Right cardiac atrium (tissue), 5 donors: ENCODE data around the gene PSPC1. TPM values are rescaled to one million over a fixed set of nuclear protein-coding genes. Genes with fewer than 3 reads are reported as not detected.
"Not testable (repeated sequence)": the region's sequence is repeated elsewhere in the genome, so short reads cannot be mapped to it uniquely, and the experiment has no call there.

Experiments used
- ATAC-seq, 2 donors: fragments of 200-7000 bp; cut with Tn5 transposase; one replicate each; pipeline versions ENCODE4 v1.8.0 to v1.9.1; 2020; ENCODE audit warnings: moderate library complexity in 2 of 2, mild to moderate bottlenecking in 1 of 2
- DNase-seq, 3 donors: peaks; one replicate each; pipeline ENCODE4 v3.0.0-alpha.2; 2020
- H3K27ac ChIP-seq: one replicate; pipeline ENCODE4 v1.5.1; 2013; ENCODE audit warnings: mild to moderate bottlenecking, low read length, control low read depth, moderate library complexity
- H3K27me3 ChIP-seq: one replicate; pipeline ENCODE4 v1.6.1; 2013; ENCODE audit not compliant: control insufficient read depth, insufficient read depth
- H3K4me1 ChIP-seq: one replicate; pipeline ENCODE4 v1.6.1; 2013; ENCODE audit warnings: low read length; ENCODE audit not compliant: control insufficient read depth, insufficient read depth
- H3K4me3 ChIP-seq: one replicate; pipeline ENCODE4 v1.5.1; 2013; ENCODE audit warnings: low read length, control low read depth
- H3K9me3 ChIP-seq: one replicate; pipeline ENCODE4 v1.6.1; 2013; ENCODE audit warnings: low read length; ENCODE audit not compliant: control insufficient read depth
- WGBS: extraction: QIAGEN DNeasy Blood & Tissue Kit; methylation state at CpG from one replicate; pipeline ENCODE4 v1.1.7; 2013; 5-methylcytosine and 5-hydroxymethylcytosine counted together
- intact Hi-C, 4 donors: fragments of 100-400 bp; cut with DNase I; formaldehyde crosslinking; loops; one replicate each; pipeline versions ENCODE4 v1.11.0 to v1.14.0; 2022 to 2023
- polyA plus RNA-seq: library from polyadenylated mRNA; stranded (reverse); fragments of 200-250 nt; gene quantifications from one replicate; pipeline ENCODE4 v1.2.3, GENCODE V29; 2013
- total RNA-seq, 4 donors: library from RNA; stranded (reverse); fragmentation: NEBNext Ultra II Directional; extraction: Animal tissue kit (Norgen Biotek cat#: 25700); gene quantifications; one replicate each; pipeline ENCODE4 v1.2.1, GENCODE V29; 2021
- donor health status: healthy with polysubstance abuse.
- donor health status: DM: no; HTN: yes; CAD: no.
- donor health status: DM: no; HTN: no; CAD: no.
- donor health status: DM: no; HTN: yes; CAD: no; lungs with severe emphysema.
- donor health status: DM: yes; HTN: yes; CAD: no.

PSPC1 gene
- total and polyA plus RNA-seq, 5 donors: 25.4 to 29.1 (median 28.4) TPM

DNA sequence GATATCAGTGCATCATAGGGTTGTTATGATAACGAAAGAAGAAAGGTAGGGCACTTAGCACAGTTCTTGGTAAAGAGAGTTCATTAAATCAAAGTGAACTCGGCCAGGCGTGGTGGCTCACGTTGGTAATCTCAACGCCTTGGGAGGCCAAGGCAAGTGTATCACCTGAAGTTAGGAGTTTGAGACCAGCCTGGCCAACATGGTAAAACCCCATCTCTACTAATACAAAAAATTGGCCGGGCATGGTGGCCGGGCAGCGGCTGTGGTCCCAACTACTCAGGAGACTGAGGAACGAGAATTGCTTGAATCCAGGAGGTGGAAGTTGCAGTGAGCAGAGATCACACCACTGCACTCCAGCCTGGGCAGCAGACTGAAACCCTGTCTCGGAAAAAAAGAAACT is 19.1 kb downstream of the PSPC1 start:
- Histone ChIP-seq H3K4me1 (peaks cover 3% of the 10 kb centered on the region), H3K4me3 (no peak overlapping the region), H3K27ac (no peak overlapping the region), H3K9me3 (no peaks in the 10 kb centered on the region), H3K27me3 (no peaks in the 10 kb centered on the region)
- ATAC-seq (no peak), DNase-seq (no peak)
- WGBS: 90% methylated on average over 10 of the region's 10 CpGs
- intact Hi-C loops: no loop called here

DNA sequence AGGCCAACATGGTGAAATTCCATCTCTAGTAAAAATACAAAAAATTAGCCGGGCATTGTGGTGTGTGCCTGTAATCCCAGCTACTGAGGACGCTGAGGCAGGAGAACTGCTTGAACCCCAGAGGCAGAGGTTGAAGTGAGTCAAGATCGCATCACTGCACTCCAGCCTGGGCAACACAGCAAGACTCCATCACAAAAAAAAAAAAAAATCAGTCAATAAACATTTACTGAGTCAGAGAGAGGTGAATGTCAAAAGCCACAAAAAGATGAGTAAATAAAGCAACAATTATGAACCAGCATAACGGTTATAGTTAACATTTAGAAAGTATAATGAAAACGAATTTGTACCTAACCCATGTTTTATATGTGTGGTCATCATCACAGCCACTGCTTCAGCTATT is 23.1 kb downstream of the PSPC1 start:
- 95% methylated on average over 5 of the region's 5 CpGs for WGBS
- H3K27ac ChIP-seq: no peak overlapping the region
- intact Hi-C loops: no loop called here
- no peaks in the 10 kb centered on the region for H3K9me3 ChIP-seq
- no peak overlapping the region for H3K4me3 ChIP-seq
- no peak for ATAC-seq
- H3K27me3 ChIP-seq: no peaks in the 10 kb centered on the region
- H3K4me1 ChIP-seq: no peaks in the 10 kb centered on the region
- DNase-seq: no peak

DNA sequence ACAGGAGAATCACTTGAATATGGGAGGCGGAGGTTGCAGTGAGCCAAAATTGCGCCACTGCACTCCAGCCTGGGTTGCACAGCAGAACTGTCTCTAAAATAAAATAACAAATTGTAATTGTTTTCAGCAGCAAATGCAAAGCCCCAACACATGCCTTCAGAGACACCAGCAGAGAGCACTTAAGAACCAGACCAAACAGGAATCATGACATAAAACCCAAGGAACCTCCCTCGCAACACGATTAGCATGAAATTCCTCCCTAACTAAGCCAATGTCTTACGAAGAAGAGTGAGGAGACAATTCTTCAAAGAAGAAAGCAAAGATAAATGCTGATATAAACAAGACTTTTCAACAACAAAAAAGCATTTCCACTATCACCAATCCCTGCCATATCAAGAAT is 40.1 kb downstream of the PSPC1 start:
- Histone ChIP-seq H3K4me1 (peaks cover 2% of the 10 kb centered on the region), H3K4me3 (no peak overlapping the region), H3K27ac (no peak overlapping the region), H3K27me3 (no peaks in the 10 kb centered on the region), H3K9me3 (no peaks in the 10 kb centered on the region)
- DNase-seq (no peak), ATAC-seq (no peak)
- 83% methylated on average over 5 of the region's 5 CpGs for WGBS
- intact Hi-C loops: no loop called here

DNA sequence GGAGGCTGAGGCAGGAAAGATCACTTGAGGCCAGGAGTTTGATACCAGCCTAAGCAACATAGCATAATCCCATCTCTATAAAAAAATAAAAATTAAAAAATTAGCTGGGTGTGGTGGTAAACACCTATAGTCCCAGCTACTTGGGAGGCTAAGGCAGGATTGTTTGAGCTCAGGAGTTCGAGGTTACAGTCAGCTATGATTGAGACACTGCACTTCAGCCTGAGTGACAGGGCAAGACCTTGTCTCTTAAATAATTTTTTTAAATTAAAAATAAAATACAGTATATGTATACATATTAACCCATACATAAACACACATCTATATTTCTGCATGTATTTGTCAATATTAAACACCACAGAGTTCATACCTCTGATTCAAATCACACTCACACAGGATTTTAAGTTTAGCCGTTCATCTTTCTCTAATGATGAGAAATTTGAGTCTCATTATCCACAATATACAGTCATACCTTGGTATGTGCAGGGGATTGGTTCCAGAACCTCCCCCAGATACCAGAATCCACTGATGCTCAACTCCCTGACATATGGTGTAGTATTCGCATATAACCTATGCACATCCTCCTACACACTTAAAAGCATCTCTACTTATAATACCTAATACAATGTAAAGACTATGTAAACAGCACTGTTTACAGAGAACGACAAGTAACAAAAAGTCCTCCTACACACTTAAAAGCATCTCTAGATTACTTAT is 44.7 kb downstream of the PSPC1 start:
- Histone ChIP-seq H3K4me1 (peaks cover 2% of the 10 kb centered on the region), H3K27ac (no peak overlapping the region), H3K4me3 (no peak overlapping the region), H3K27me3 (no peaks in the 10 kb centered on the region), H3K9me3 (no peaks in the 10 kb centered on the region)
- 95% methylated on average over 4 of the region's 4 CpGs for WGBS
- intact Hi-C loops: no loop called here
- ATAC-seq: no peak
- no peak for DNase-seq

DNA sequence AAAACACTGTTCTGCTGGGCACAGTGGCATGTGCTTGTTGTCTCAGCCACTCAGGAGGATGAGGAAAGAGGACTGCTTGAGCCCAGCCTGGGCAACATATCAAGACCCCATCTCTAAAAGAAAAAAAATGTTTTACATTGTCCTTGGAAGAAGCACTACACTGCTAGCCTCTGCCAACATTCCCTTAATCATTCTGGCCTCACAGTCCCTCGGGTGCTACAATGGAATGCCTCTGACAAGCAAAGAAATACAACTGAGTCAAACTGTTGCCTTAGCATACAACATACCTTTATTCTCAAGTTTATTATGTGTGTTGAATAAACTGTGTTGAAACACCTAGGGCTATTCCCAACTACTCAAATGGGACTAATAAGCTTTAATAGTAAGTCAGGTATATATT is 56.1 kb downstream of the PSPC1 start:
- no peaks in the 10 kb centered on the region for H3K27me3 ChIP-seq
- H3K4me1 ChIP-seq: peaks cover 1% of the 10 kb centered on the region
- ATAC-seq (peak in 1 of 2 donors; percentile 36), DNase-seq (no peak)
- no peak overlapping the region for H3K27ac ChIP-seq
- 62% methylated on average over 1 of the region's 1 CpG for WGBS
- no peak overlapping the region for H3K4me3 ChIP-seq
- H3K9me3 ChIP-seq: no peaks in the 10 kb centered on the region
- intact Hi-C loops: no loop called here

DNA sequence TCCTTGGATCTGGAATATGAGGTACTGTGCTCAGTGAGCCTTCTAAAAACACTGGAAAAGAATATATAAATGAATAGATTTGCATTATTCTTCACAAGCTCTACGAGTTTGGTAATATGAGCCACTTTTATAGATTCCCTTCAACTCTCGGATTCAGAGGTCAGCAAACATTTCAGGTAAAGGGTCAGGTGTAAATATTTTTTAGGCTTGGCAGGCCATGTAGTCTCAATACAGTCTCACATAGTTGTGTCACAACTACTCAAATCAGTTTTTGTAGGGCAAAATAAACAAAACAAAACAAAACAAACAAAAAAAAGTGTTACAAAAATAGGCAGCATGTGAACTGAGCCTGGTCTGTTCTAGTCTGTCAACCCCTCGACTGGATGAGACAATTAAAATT is 57.4 kb downstream of the PSPC1 start:
- no peaks in the 10 kb centered on the region for H3K27me3 ChIP-seq
- no peak overlapping the region for H3K27ac ChIP-seq
- 93% methylated on average over 3 of the region's 3 CpGs for WGBS
- H3K4me3 ChIP-seq: no peak overlapping the region
- no peaks in the 10 kb centered on the region for H3K9me3 ChIP-seq
- intact Hi-C loops: no loop called here
- ATAC-seq (no peak), DNase-seq (no peak)
- H3K4me1 ChIP-seq: peaks cover 1% of the 10 kb centered on the region

DNA sequence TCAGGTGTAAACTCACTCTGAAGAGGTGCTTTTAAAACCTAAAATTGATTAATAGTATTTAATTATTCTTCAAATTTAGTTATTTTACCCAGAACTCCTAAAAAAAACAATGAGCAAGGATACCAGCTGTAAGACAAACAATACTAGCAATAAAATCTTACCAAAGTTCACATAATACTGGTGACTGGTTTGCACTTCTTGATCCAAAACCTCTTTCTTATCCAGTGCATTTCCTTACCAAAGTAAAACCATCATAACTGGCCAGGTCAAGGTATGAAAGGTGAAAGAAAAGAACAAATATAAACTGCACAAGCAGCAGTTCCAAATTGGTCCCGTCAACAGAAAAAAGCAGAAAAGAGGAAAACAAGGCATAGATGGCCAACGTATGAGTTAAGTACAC is 62.7 kb downstream of the PSPC1 start:
- no peaks in the 10 kb centered on the region for H3K4me1 ChIP-seq
- H3K27ac ChIP-seq: no peak overlapping the region
- no peak for ATAC-seq
- no peaks in the 10 kb centered on the region for H3K9me3 ChIP-seq
- intact Hi-C loops: no loop called here
- no peaks in the 10 kb centered on the region for H3K27me3 ChIP-seq
- 93% methylated on average over 2 of the region's 2 CpGs for WGBS
- DNase-seq: no peak
- no peak overlapping the region for H3K4me3 ChIP-seq

DNA sequence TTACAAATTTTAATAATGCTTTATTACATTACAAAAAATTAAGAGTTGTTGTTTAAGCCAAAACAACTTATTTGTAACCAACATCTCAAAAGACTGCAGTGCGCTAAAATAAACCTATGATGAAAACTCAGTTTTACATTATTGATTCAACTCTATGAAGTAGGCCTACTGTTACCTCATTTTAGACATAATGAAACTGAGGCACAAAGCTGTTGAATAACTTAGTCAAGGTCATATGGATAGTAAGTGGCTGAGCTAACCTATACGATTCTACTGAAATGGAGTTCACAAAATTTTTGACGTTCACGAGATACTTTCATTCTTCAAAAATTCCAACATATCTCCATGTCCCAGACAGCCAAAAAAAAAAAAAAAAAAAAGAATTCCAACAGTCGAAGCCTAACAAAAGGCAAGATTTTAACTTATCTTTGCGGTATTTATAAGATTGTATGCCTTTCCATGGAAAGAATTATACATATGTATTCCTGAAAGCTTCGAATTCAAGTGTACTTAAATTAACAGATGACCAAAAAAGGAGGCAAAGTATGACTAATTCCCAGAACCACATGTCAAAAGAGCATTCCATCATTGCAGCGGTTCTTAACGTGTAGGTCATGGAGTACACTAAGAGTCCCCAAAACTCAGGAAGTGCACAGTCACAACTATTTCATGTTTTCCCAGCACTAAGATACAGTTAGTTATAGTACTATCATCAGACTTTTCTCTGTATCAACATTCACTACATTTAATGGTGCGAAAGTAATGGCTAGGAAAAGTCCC is 69.4 kb downstream of the PSPC1 start:
- Histone ChIP-seq H3K4me3 (no peak overlapping the region), H3K27me3 (no peaks in the 10 kb centered on the region), H3K9me3 (no peaks in the 10 kb centered on the region), H3K4me1 (no peaks in the 10 kb centered on the region), H3K27ac (no peak overlapping the region)
- intact Hi-C loops: no loop called here
- ATAC-seq (no peak), DNase-seq (no peak)
- 71% methylated on average over 10 of the region's 10 CpGs for WGBS

DNA sequence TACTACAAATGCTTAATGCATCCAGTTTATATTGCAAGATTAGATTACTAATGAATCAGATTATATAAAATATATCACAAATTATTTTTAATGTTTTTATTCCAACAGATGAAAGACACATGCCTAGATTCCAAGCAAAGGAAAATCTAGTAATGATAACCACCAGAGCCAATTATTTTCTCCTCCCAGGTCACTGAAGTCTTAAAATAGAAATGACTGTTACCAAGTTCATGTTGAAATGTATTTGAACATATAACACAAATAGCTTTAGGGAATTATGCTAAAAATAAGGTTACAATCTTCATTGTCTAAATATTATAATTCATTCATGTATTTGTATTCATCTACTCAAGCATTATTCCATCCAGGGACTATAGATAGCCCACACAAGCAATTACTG is 73.0 kb downstream of the PSPC1 start:
- H3K9me3 ChIP-seq, H3K27me3 ChIP-seq, H3K27ac ChIP-seq, H3K4me1 ChIP-seq, intact Hi-C loops, ATAC-seq, DNase-seq, H3K4me3 ChIP-seq: not testable (repeated sequence)

DNA sequence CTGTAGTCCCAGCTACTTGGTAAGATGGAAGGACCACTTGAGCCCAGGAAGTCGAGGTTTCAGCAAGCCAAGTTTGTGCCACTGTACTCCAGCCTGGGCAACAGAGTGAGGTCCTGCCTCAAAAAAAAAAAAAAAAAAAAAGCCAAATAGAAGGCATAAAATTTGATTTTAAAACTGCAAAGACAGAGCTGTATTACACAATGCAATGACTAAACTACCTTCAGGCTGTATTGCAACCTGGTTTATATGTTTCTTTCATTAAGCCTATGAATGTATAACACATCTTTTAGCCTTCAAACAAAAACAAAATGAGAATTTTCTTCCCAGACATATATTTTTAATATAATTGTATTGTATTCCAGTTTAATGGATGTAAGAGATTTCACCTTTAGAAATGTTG is 73.7 kb downstream of the PSPC1 start:
- H3K4me1 ChIP-seq, H3K27me3 ChIP-seq, H3K27ac ChIP-seq, intact Hi-C loops, H3K4me3 ChIP-seq, ATAC-seq, DNase-seq, H3K9me3 ChIP-seq: not testable (repeated sequence)
- 98% methylated on average over 1 of the region's 1 CpG for WGBS

DNA sequence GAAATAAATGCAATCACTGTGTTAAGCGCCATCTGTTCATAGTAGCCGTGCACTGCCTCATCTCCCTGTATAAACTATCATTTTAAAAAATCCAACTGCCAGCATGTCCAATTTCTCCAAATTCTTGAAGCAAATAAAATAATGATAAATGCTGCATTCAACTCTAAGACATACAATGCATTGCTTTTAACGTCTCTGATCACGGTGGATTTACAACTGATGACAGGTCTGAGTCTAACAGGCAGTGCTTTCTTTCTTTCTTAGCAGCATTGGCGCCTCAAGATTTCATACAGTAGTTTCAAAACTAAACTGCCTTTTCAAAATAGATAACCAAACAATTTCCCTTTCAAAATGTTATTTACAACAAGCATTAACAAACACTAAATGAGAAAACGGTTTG is 78.5 kb downstream of the PSPC1 start:
- intact Hi-C loops, ATAC-seq: not testable (repeated sequence)
- WGBS: 76% methylated on average over 6 of the region's 6 CpGs

More for the DNA sequence above, 78.5 kb downstream of the PSPC1 start:
- not testable (repeated sequence) for H3K27ac ChIP-seq, DNase-seq, H3K4me1 ChIP-seq, H3K9me3 ChIP-seq, H3K27me3 ChIP-seq, H3K4me3 ChIP-seq
